GM18505 (cell line): ENCODE results near the gene SCFD2.

Experiments
- ATAC-seq: cut with Tn5 transposase; IDR thresholded peaks from one replicate; pipeline ENCODE4 v1.9.1; 2021; ENCODE audit not compliant: unreplicated experiment
- POLR2A ChIP-seq: IDR thresholded peaks from 4 replicates; pipeline ENCODE4 v1.6.1; 2011; ENCODE audit warnings: borderline replicate concordance; ENCODE audit not compliant: insufficient read depth, insufficient read length; ENCODE audit errors: extremely low read depth

SCFD2 gene

GRCh38 chr4:52824603-52825459 is 541.0 kb downstream of the SCFD2 start:
- no peak for TF ChIP-seq POLR2A
- ATAC-seq: no peak

GRCh38 chr4:52824270-52824602 is 541.6 kb downstream of the SCFD2 start:
- no peak for ATAC-seq
- no peak for TF ChIP-seq POLR2A

- no peak for ATAC-seq
- no peak for TF ChIP-seq POLR2A
These were observed 542.2 kb downstream of the SCFD2 start for GRCh38 chr4:52823702-52824092.
